K562 (cell line): ENCODE data around the gene PLK5. TPM values are rescaled to one million over a fixed set of nuclear protein-coding genes. Genes with fewer than 3 reads are reported as not detected.

Experiments
- ATAC-seq: fragments of 200-7000 bp; cut with Tn5 transposase; 3 replicates; pipeline ENCODE4 v1.9.1; 2020; ENCODE audit warnings: moderate library complexity
- BruUV-seq: library from RNA; stranded (reverse); fragments of 400-500 nt; replicated peaks from 2 replicates; lab custom pipeline; 2021; lab: Mats Ljungman, UMichigan
- CTCF ChIA-PET: fragments of 300-600 bp; formaldehyde crosslinking; extraction: SDS; loops from one replicate; lab custom pipeline; 2021; ENCODE audit warnings: low intra/inter-chr PET ratio; lab: Yijun Ruan, JAX
- POLR2A ChIA-PET: fragments of 300-600, 350-650 bp; sonication (Branson Sonifier 250); formaldehyde crosslinking; extraction: SDS; loops from one replicate; lab custom pipeline; 2021; ENCODE audit warnings: antibody characterized with exemption, inconsistent platforms; lab: Yijun Ruan, JAX
- DNase-seq, 4 experiments: peaks; one replicate each; pipeline versions ENCODE4 v3.0.0 to v3.0.0-alpha.2; 2011 to 2018; ENCODE audit warnings: low spot score in 3 of 4, mixed read lengths in 3 of 4; ENCODE audit errors: extremely low read depth in 1 of 4
- FAIRE-seq: peaks from 2 replicates; lab custom pipeline; 2011; peaks lifted over from hg19 to GRCh38; lab: Jason Lieb, UNC
- H2AFZ ChIP-seq: 2 replicates; pipeline ENCODE4 v1.6.0; 2011; ENCODE audit warnings: low read depth, low read length, control low read depth, inconsistent platforms
- H3K27ac ChIP-seq: fragments of 200-600 bp; 3 replicates; pipeline ENCODE4 v1.8.0; 2011; ENCODE audit warnings: low read depth, mild to moderate bottlenecking, control low read depth, inconsistent platforms, low read length, moderate library complexity, mixed read lengths; ENCODE audit errors: extremely low read depth
- H3K27me3 ChIP-seq, 2 experiments: fragments of 300-600 bp in 1 of 2; 2 replicates in 1 of 2; 3 replicates in 1 of 2; pipeline versions ENCODE4 v1.6.0 to v1.8.0; 2011; ENCODE audit warnings: inconsistent platforms in 2 of 2, low read length in 2 of 2, mild to moderate bottlenecking in 1 of 2, mixed read lengths in 1 of 2, moderate library complexity in 1 of 2; ENCODE audit not compliant: control insufficient read depth in 2 of 2, insufficient read depth in 2 of 2
- H3K36me3 ChIP-seq: fragments of 300-600 bp; 3 replicates; pipeline ENCODE4 v1.8.0; 2011; ENCODE audit warnings: mild to moderate bottlenecking, low read length, inconsistent platforms; ENCODE audit not compliant: control insufficient read depth, insufficient read depth
- H3K4me1 ChIP-seq, 2 experiments: fragments of 200-600 bp in 1 of 2; replicated peaks in 1 of 2; 2 replicates in 1 of 2; 3 replicates in 1 of 2; pipeline versions ENCODE4 v1.5.1 to v1.8.0; 2011; ENCODE audit warnings: inconsistent platforms in 2 of 2, low read length in 2 of 2, mild to moderate bottlenecking in 1 of 2, mixed read lengths in 1 of 2, moderate library complexity in 1 of 2; ENCODE audit not compliant: control insufficient read depth in 2 of 2, insufficient read depth in 2 of 2
- H3K4me2 ChIP-seq: 2 replicates; pipeline ENCODE4 v1.6.1; 2011; ENCODE audit warnings: low read length, control low read depth, inconsistent platforms, mixed read lengths; ENCODE audit not compliant: insufficient read depth
- H3K4me3 ChIP-seq: fragments of 200-600 bp; sonication (generic), shearing (Covaris generic); 2 replicates; pipeline ENCODE4 v1.5.1; 2016; ENCODE audit warnings: control low read depth, inconsistent platforms
- H3K79me2 ChIP-seq: fragments of 200-600 bp; 3 replicates; pipeline ENCODE4 v1.8.0; 2011; ENCODE audit warnings: low read length, inconsistent platforms; ENCODE audit not compliant: control insufficient read depth, insufficient read depth
- H3K9ac ChIP-seq, 2 experiments: 2 replicates each; pipeline versions ENCODE4 v1.6.0 to v1.6.1; 2011; ENCODE audit warnings: low read depth in 2 of 2, low read length in 2 of 2, control low read depth in 1 of 2, inconsistent platforms in 1 of 2, mild to moderate bottlenecking in 1 of 2, mixed read lengths in 1 of 2; ENCODE audit not compliant: insufficient read depth in 1 of 2
- H3K9me1 ChIP-seq: one replicate; pipeline ENCODE4 v1.6.0; 2011; ENCODE audit warnings: inconsistent platforms, mild to moderate bottlenecking, low read length, moderate library complexity; ENCODE audit not compliant: control insufficient read depth, insufficient read depth
- H3K9me3 ChIP-seq: replicated peaks from 2 replicates; pipeline ENCODE4 v1.5.1; 2011; ENCODE audit warnings: low read depth, low read length, inconsistent platforms; ENCODE audit not compliant: control insufficient read depth, insufficient read depth
- H4K20me1 ChIP-seq: replicated peaks from 2 replicates; pipeline ENCODE4 v1.6.1; 2011; ENCODE audit warnings: low read length, inconsistent platforms, mixed read lengths; ENCODE audit not compliant: control insufficient read depth, insufficient read depth
- FOXO4 ChIP-seq: fragments of 450-650 bp; formaldehyde crosslinking; IDR thresholded peaks from 2 replicates; pipeline ENCODE4 v1.4.0; 2020; ENCODE audit warnings: mild to moderate bottlenecking, moderate library complexity
- HES1 ChIP-seq: fragments of 450-650 bp; IDR thresholded peaks from 2 replicates; pipeline ENCODE4 v1.6.1; 2016; ENCODE audit warnings: low read depth, mild to moderate bottlenecking, moderate library complexity
- IRF9 ChIP-seq: fragments of 450-650 bp; IDR thresholded peaks from 2 replicates; pipeline ENCODE4 v1.6.1; 2016; ENCODE audit warnings: missing biosample characterization, missing genetic modification characterization
- MYNN ChIP-seq, 2 experiments: sonication (generic); formaldehyde crosslinking in 1 of 2; IDR thresholded peaks; 2 replicates each; pipeline versions ENCODE4 v1.5.0 to v1.6.1; 2016 to 2020; ENCODE audit warnings: antibody characterized with exemption in 1 of 2, missing genetic modification reagents in 1 of 2
- NR4A1 ChIP-seq, 2 experiments: fragments of 250-450 bp in 1 of 2; fragments of 450-650 bp in 1 of 2; sonication (Bioruptor Pico) in 1 of 2; IDR thresholded peaks; 2 replicates each; pipeline versions ENCODE4 v1.4.0 to v1.6.1; 2016 to 2020; ENCODE audit warnings: mild to moderate bottlenecking in 2 of 2, missing compliant biosample characterization in 1 of 2, missing genetic modification characterization in 1 of 2, moderate library complexity in 1 of 2
- POLR2A ChIP-seq: fragments of 450-650 bp; conservative IDR thresholded peaks from 2 replicates; pipeline ENCODE4 v1.6.1; 2016
- POLR2B ChIP-seq: fragments of 450-650 bp; IDR thresholded peaks from 2 replicates; pipeline ENCODE4 v1.6.1; 2018; ENCODE audit warnings: low read depth; ENCODE audit not compliant: partially characterized antibody
- POLR2G ChIP-seq: fragments of 200-400 bp; formaldehyde crosslinking; IDR thresholded peaks from 2 replicates; pipeline ENCODE4 v1.6.1; 2017; ENCODE audit warnings: low read depth, mild to moderate bottlenecking, antibody characterized with exemption, low read length, moderate library complexity
- SAP30 ChIP-seq: fragments of 200-600 bp; sonication (generic); IDR thresholded peaks from 2 replicates; pipeline ENCODE4 v1.6.1; 2012; ENCODE audit warnings: borderline replicate concordance, low read depth, mild to moderate bottlenecking, moderate library complexity, low read length, control low read depth, inconsistent platforms; ENCODE audit not compliant: insufficient read depth, poor library complexity, severe bottlenecking
- SOX6 ChIP-seq: fragments of 450-650 bp; IDR thresholded peaks from 2 replicates; pipeline ENCODE4 v1.6.1; 2014; ENCODE audit warnings: mild to moderate bottlenecking
- SUPT5H ChIP-seq: fragments of 450-650 bp; IDR thresholded peaks from 2 replicates; pipeline ENCODE4 v1.6.1; 2016
- THRAP3 ChIP-seq: fragments of 450-650 bp; IDR thresholded peaks from 2 replicates; pipeline ENCODE4 v1.6.1; 2016; ENCODE audit warnings: mild to moderate bottlenecking, inconsistent platforms, borderline replicate concordance
- ZBTB8A ChIP-seq: fragments of 450-650 bp; IDR thresholded peaks from 2 replicates; pipeline ENCODE4 v1.6.1; 2018; ENCODE audit warnings: mild to moderate bottlenecking, moderate library complexity; ENCODE audit not compliant: partially characterized antibody
- ZFP30 ChIP-seq: fragments of 250-450 bp; sonication (Bioruptor Pico); IDR thresholded peaks from 2 replicates; pipeline ENCODE4 v1.8.0; 2022; ENCODE audit warnings: moderate library complexity, mild to moderate bottlenecking, inconsistent platforms, borderline replicate concordance
- ZNF280A ChIP-seq: fragments of 450-650 bp; IDR thresholded peaks from 2 replicates; pipeline ENCODE4 v1.6.1; 2018; ENCODE audit warnings: mild to moderate bottlenecking, low read depth; ENCODE audit not compliant: partially characterized antibody
- ZNF561 ChIP-seq: fragments of 450-650 bp; formaldehyde crosslinking; conservative IDR thresholded peaks from 2 replicates; pipeline ENCODE4 v1.4.0; 2020; ENCODE audit warnings: mild to moderate bottlenecking, moderate library complexity
- WGBS: fragments of 100-300 bp; shearing (Covaris generic); methylation state at CpG from one replicate; pipeline ENCODE4 v1.1.6; 2016; ENCODE audit warnings: low coverage, mixed read lengths; ENCODE audit not compliant: insufficient coverage; ENCODE audit errors: missing lambda C conversion rate; 5-methylcytosine and 5-hydroxymethylcytosine counted together
- in situ Hi-C: fragments of 300-500 bp; cut with MboI; formaldehyde crosslinking; loops from 4 replicates; pipeline ENCODE4 v1.15.0; 2018; ENCODE audit warnings: inconsistent platforms, mixed read lengths
- intact Hi-C: fragments of 100-400 bp; cut with micrococcal nuclease; formaldehyde crosslinking; loops from 2 replicates; pipeline ENCODE4 v1.14.2; 2022
- polyA plus RNA-seq, 8 experiments: library from polyadenylated mRNA; depleted of rRNA in 4 of 8; stranded (reverse) in 5 of 8; unstranded in 3 of 8; fragments of >200 nt; fragmentation: Nextera tagmentation in 2 of 8; fragmentation: Illumina TruSeq in 1 of 8; extraction: Ambion mirVana in 2 of 8; extraction: Trizol in 1 of 8; gene quantifications; 2 replicates each; pipeline versions ENCODE4 v1.2.1 to v1.2.3, GENCODE V29; 2011 to 2014; ENCODE audit warnings: inconsistent platforms in 1 of 8, missing spikeins in 1 of 8
- total RNA-seq, 7 experiments: library from RNA; depleted of rRNA in 6 of 7; stranded (reverse); fragments of >200 nt in 6 of 7; fragmentation: Illumina TruSeq in 2 of 7; extraction: Trizol in 2 of 7; gene quantifications; 2 replicates each; pipeline versions ENCODE4 v1.2.1 to v1.2.3, GENCODE V29; 2011 to 2021; ENCODE audit warnings: low replicate concordance in 1 of 7

The PLK5 gene
- total and polyA plus RNA-seq, 9 of the 15 experiments (the other 6 are each of a cell fraction or from before 2014, with no cell fraction given), result 0.04 to 0.23 (median 0.11) TPM; not detected in 5

- no peak overlapping the region for H3K4me2 ChIP-seq
- no peaks in the 10 kb centered on the region for H3K27me3 ChIP-seq
- H3K9ac ChIP-seq, result peak overlapping the region in 1 of 2 experiments; percentile 33; a peak in 2 of 4 replicates
- BruUV-seq, result no TSS peak
- POLR2A ChIA-PET, result interaction anchor here (0.6 to 4.0 kb wide), 2 partner anchors 15 to 123 kb away, joined by 3 to 40 read pairs; partner anchors contain the start of gene MBD3
- in situ Hi-C loops (no loop called here), intact Hi-C loops (no loop called here)
- H3K9me3 ChIP-seq, result no peaks in the 10 kb centered on the region
- ATAC-seq (peak; percentile 22), FAIRE-seq (no peak), DNase-seq (peak in 1 of 4 experiments; percentile 7)
- H3K4me1 ChIP-seq, result peaks cover 7 to 47% of the 10 kb centered on the region in 2 experiments; a peak in 3 of 5 replicates
- no peaks in the 10 kb centered on the region; the same call in 1 of the 2 replicates for H4K20me1 ChIP-seq
- no peak overlapping the region for H3K4me3 ChIP-seq
- CTCF ChIA-PET, result no interaction called here
- H3K79me2 ChIP-seq, result no peaks in the 10 kb centered on the region
- 71% methylated on average over 17 of the region's 22 CpGs for WGBS
- H2AFZ ChIP-seq, result no peak overlapping the region
- H3K36me3 ChIP-seq, result peaks cover 41% of the 10 kb centered on the region; the same call in 1 of the 3 replicates
- TF ChIP-seq POLR2A, result peak; percentile 59
- no peak for TF ChIP-seq HES1
- no peak for TF ChIP-seq ZNF280A
- no peak for TF ChIP-seq IRF9 (tag)
- TF ChIP-seq ZBTB8A, result no peak
- TF ChIP-seq MYNN (IDR thresholded peaks at IDR 0.05), result peak; percentile 68; the same call in 1 of the 2 replicates
- no peak for TF ChIP-seq MYNN (CRISPR knock-in tag; IDR thresholded peaks at IDR 0.05)
- no peak for TF ChIP-seq SOX6
- TF ChIP-seq THRAP3, result no peak
- peak; percentile 45 for TF ChIP-seq POLR2B
- no peak for TF ChIP-seq ZFP30 (CRISPR knock-in tag)
- no peak for TF ChIP-seq FOXO4 (CRISPR knock-in tag)
- TF ChIP-seq NR4A1 (CRISPR knock-in tag; IDR thresholded peaks at IDR 0.05), result no peak
- TF ChIP-seq NR4A1 (tag; IDR thresholded peaks at IDR 0.05), result no peak
- peak; percentile 63 for TF ChIP-seq SUPT5H
- TF ChIP-seq SAP30, result no peak
- TF ChIP-seq POLR2G, result peak; percentile 22; the same call in 1 of the 2 replicates
- TF ChIP-seq ZNF561, result no peak
- H3K9me1 ChIP-seq, result no peaks in the 10 kb centered on the region
- H3K27ac ChIP-seq, result no peak overlapping the region
Measured at GRCh38 chr19:1575323-1576241, 51.7 kb downstream of the PLK5 start.
